SW 1271 (cell line): ENCODE measurements around the gene CCDC73.

Experiments
- DNase-seq, 2 experiments: peaks; one replicate each; lab custom pipeline; 2025; lab: John Stamatoyannopoulos, UW

Gene CCDC73

GRCh38 chr11:32586576-32587190 lies 207.8 kb downstream of the CCDC73 start:
- DNase-seq, result peak; percentile 26 to 40

DNA sequence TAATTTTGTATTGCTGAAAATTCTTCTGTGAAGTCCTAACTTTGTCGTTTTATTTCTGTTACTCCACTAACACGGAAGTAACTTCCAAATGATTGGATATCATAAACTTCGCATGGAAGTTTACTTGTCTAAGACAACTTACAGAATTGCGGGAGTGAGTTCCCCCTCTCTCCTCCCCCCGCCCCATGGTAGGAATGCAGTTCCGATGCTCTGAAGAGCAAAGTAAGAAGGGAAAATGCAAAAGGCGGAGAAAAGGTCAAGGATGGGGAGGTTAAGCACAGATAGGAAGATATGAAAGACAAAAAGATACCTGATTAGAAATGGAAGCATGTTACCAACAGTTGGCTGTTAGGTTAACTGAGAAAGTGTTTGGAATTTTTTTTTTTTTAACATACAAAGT lies 209.5 kb downstream of the CCDC73 start:
- no peak for DNase-seq

DNA sequence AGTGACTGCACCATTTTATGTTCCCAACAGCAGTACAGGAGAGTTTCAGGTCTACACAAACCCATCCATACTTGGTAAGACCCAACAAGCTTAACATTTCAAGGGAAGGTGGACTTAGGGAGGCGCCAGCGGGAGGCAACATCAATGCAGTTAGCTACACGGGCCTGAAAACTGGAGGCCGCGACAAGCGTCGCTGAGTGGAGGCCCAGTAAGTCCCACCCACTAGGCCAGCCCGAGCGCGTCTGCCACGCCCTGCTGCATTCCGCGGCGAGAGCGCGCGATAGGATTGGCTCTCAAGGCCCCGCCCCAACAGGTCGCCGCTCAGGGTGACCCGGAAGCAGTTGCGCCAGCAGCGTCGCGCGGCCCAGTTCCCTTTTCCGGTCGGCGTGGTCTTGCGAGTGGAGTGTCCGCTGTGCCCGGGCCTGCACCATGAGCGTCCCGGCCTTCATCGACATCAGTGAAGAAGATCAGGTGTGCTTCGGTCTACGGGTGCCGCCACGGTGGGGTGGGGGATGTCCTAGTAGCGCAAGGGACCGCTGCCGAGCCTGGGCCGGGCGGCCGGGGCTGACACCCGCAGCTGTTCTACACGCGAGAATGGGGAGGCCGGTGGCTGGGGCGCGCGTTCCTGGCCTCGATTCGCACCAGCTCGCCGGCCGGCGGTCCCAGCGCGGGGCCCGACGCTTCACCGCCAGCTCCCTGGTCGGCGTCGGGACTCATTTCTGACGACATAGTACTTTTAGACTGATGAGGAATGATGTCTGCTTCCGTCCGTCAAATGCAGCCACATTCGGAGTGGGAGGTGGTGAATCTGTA lies 210.8 kb downstream of the CCDC73 start, which contains the start of gene EIF3M:
EIF3M (plus strand) TSS at position 373 of the 813 bp plus-strand sequence; CDS start at position 430, 57 bp downstream.
- peak; percentile 80 to 95 for DNase-seq

DNA sequence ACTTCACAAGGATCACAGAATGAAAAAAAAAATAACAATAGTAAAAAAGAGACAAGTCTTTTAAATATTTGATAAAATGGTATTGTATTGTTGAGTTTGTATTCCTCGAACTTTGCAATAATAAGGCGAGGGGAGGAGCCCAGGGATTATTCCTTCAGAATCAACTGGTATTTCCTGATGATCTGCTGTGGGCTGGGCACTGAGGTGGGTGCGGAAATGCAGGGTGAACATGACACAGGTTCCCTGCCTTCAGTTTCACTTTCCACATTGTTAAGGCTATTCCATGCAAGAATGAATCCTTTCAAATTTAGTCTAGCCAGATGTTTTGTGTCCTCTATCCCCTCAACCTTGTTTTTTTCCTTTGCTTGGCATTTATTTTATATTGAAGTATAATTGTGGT lies 212.9 kb downstream of the CCDC73 start:
- no peak for DNase-seq

GRCh38 chr11:32580967-32581366 lies 213.5 kb downstream of the CCDC73 start:
- DNase-seq, result no peak

DNA sequence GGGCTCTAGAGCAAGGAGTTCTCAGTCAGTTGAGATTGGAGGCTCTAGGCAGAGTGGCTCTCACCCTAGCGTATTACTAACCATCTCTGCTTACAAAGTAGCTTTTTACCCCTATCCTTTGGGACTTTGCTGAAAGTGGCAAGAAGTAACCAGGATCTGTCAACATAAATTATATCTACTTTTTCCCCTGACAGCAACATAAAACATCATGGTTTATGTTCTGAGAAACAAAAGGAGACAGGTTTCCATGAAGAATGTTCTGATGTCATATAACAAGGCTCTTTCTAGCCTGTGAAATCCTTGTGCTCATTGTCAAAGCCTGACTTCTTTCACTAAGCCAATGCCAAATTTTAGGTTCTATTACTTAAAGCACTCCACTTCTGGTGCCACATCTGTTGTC lies 218.0 kb downstream of the CCDC73 start:
- DNase-seq, result no peak

GRCh38 chr11:32575070-32575469 lies 219.4 kb downstream of the CCDC73 start:
- DNase-seq, result no peak

DNA sequence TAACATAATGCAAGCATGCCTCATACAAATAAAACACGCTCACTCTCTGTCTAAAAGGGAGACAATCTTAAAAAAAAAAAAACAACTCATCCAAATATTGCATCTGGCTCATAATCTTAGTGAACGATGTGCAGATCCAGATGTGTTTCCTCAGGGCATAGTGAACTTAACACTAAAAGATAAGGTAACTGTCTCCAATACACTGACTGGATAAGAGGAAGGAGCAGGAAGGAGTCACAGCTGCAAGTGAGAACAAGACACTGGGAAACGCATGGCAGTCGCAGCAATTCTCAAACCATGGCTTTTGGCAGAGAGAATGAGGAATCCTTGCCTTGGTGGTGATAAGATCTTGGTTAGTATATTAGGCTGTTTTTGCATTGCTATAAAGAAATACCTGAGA lies 220.0 kb downstream of the CCDC73 start:
- no peak for DNase-seq

- DNase-seq, result no peak
These were observed 221.2 kb downstream of the CCDC73 start for GRCh38 chr11:32573228-32573627.

DNA sequence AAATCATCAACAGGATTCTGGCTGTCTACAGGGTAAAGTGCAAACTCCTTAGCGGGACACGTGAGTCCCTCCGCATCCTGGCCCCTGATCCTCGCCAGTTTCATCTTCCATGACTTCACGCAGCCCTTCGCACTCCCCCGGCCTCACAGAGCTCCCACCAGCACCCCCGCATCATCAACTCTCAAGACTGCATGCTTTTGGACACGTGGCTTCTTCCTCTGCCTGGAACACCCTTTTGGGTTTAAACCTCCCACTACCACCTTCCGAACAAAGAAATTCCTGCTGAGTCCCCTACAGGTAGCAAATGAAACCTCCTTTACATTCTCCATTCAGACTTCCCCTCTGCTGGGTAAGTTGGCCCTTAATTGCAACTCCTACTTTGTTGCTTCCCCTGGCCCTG lies 223.4 kb downstream of the CCDC73 start:
- DNase-seq, result no peak

- DNase-seq, result no peak
These were observed 225.1 kb downstream of the CCDC73 start for GRCh38 chr11:32569313-32569881.

DNA sequence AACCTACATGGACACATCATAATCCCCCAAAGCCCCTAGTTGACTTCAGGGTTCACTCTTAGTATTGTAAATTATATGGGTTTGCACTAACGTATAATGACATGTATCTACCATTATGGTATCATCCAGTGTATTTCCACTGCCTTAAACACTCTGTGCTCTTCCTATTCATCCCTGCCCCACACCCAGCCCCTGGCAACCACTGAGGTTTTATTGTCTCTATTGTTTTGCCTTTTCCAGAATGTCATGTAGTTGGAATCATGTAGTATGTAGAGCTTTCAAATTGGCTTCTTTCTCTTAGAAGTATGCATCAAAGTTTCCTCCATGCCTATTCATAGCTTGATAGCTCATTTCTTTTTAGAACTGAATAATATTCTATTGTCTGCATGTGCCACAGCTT lies 227.3 kb downstream of the CCDC73 start:
- DNase-seq, result no peak

DNA sequence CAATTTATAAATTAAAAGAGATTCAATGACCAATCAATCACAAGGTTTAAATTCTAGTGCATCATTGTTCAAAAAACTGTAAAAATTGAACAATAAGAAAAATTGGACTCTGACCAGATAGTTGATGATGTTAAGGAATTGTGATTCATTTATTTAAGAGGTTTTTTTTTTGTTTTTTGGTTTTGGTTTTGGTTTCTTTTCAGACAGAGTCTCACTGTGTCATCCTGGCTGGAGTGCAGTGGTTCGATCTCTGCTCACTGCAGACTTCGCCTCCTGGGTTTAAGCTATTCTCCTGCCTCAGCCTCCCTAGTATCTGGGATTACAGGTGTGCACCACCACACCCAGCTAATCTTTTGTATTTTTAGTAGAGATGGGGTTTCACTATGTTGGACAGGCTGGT lies 227.9 kb downstream of the CCDC73 start:
- DNase-seq, result no peak

- DNase-seq, result no peak
These were observed 230.9 kb downstream of the CCDC73 start for GRCh38 chr11:32563600-32563959.

GRCh38 chr11:32562839-32563599 lies 231.4 kb downstream of the CCDC73 start:
- no peak for DNase-seq

- no peak for DNase-seq
These were observed 232.6 kb downstream of the CCDC73 start for GRCh38 chr11:32561835-32562234.

GRCh38 chr11:32555895-32556294 lies 238.6 kb downstream of the CCDC73 start:
- DNase-seq, result no peak

DNA sequence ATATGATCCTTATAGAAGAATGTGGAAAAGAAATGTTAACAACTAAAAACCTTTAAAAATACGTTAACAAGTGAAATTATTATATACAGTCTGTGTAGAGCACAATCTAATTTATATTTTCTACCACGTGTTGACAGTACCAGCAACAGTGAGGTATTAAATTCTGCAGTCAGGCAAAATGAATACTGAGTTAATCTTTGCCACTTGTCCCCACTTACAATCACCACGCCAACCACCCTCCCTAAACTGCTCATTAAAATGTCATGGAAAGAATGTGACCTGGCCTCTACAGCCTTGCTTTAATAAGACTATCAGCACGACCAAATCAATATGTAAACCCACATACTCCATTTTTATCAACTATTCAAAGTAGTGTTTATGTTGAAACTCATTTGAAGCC lies 239.4 kb downstream of the CCDC73 start:
- no peak for DNase-seq
